ENCODE results near the gene RXFP1.

GRCh38 chr4:158649111-158649680 is 127.5 kb downstream of the RXFP1 start:
- TF ChIP-seq, protein P1, sequence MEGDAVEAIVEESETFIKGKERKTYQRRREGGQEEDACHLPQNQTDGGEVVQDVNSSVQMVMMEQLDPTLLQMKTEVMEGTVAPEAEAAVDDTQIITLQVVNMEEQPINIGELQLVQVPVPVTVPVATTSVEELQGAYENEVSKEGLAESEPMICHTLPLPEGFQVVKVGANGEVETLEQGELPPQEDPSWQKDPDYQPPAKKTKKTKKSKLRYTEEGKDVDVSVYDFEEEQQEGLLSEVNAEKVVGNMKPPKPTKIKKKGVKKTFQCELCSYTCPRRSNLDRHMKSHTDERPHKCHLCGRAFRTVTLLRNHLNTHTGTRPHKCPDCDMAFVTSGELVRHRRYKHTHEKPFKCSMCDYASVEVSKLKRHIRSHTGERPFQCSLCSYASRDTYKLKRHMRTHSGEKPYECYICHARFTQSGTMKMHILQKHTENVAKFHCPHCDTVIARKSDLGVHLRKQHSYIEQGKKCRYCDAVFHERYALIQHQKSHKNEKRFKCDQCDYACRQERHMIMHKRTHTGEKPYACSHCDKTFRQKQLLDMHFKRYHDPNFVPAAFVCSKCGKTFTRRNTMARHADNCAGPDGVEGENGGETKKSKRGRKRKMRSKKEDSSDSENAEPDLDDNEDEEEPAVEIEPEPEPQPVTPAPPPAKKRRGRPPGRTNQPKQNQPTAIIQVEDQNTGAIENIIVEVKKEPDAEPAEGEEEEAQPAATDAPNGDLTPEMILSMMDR (IDR thresholded peaks at IDR 0.05): no peak
- TF ChIP-seq POLR2A (IDR thresholded peaks at IDR 0.05): no peak
